Sigmoid colon (tissue), 7 donors: ENCODE results near the gene C19orf38. TPM values are rescaled to one million over a fixed set of nuclear protein-coding genes. Genes with fewer than 3 reads are reported as not detected.
"Not testable (repeated sequence)": the region's sequence is repeated elsewhere in the genome, so short reads cannot be mapped to it uniquely, and the experiment has no call there.

Experiments used
- DNase-seq: peaks from one replicate; pipeline ENCODE4 v3.0.0-alpha.2; 2019
- H3K27ac ChIP-seq, 4 donors: fragments of 200-600 bp; sonication (generic); one replicate each; pipeline ENCODE4 v1.5.1; 2016 to 2019; ENCODE audit warnings: mild to moderate bottlenecking in 1 of 4
- H3K27me3 ChIP-seq, 3 donors: fragments of 200-600 bp; sonication (generic); one replicate each; pipeline ENCODE4 v1.5.1; 2019; ENCODE audit warnings: mild to moderate bottlenecking in 1 of 3
- H3K36me3 ChIP-seq, 4 donors: fragments of 200-600 bp; sonication (generic); one replicate each; pipeline ENCODE4 v1.5.1; 2016 to 2019
- H3K4me1 ChIP-seq, 4 donors: fragments of 200-600 bp; sonication (generic); one replicate each; pipeline ENCODE4 v1.5.1; 2017 to 2019
- H3K4me3 ChIP-seq, 4 donors: fragments of 200-600 bp; sonication (generic); one replicate each; pipeline ENCODE4 v1.5.1; 2017 to 2019; ENCODE audit warnings: mild to moderate bottlenecking in 2 of 4, moderate library complexity in 1 of 4
- H3K9me3 ChIP-seq, 4 donors: fragments of 200-600 bp in 3 of 4; sonication (generic) in 3 of 4; one replicate each; pipeline versions ENCODE4 v1.5.1 to v1.6.1; 2013 to 2019
- CTCF ChIP-seq, 4 experiments: fragments of 450-650 bp in 3 of 4; fragments of 200-600 bp in 1 of 4; IDR thresholded peaks; one replicate each; pipeline ENCODE4 v1.5.1; 2016 to 2019; ENCODE audit warnings: antibody characterized with exemption in 4 of 4, mild to moderate bottlenecking in 3 of 4, moderate library complexity in 2 of 4
- EP300 ChIP-seq, 4 donors: sonication (generic); formaldehyde crosslinking; IDR thresholded peaks; one replicate each; pipeline ENCODE4 v1.6.1; 2017; ENCODE audit warnings: antibody characterized with exemption in 4 of 4
- POLR2A ChIP-seq, 2 donors: fragments of 450-650 bp; IDR thresholded peaks; one replicate each; pipeline ENCODE4 v1.6.1; 2016; ENCODE audit warnings: antibody characterized with exemption in 2 of 2, mild to moderate bottlenecking in 2 of 2, moderate library complexity in 2 of 2
- POLR2AphosphoS5 ChIP-seq, 4 donors: sonication (generic); formaldehyde crosslinking; IDR thresholded peaks; one replicate each; pipeline ENCODE4 v1.6.1; 2017; ENCODE audit warnings: antibody characterized with exemption in 4 of 4
- WGBS, 2 donors: extraction: QIAGEN DNeasy Blood & Tissue Kit; methylation state at CpG; one replicate each; pipeline ENCODE4 v1.1.7; 2013; 5-methylcytosine and 5-hydroxymethylcytosine counted together
- intact Hi-C: fragments of 100-400 bp; cut with DNase I; formaldehyde crosslinking; loops from one replicate; pipeline ENCODE4 v1.15.1; 2023
- polyA plus RNA-seq, 3 donors: library from polyadenylated mRNA; stranded (reverse); fragments of 200-250 nt; gene quantifications; one replicate each; pipeline ENCODE4 v1.2.3, GENCODE V29; 2013
- total RNA-seq, 4 donors: library from RNA; depleted of rRNA; stranded (reverse); fragments of >200 nt; gene quantifications; one replicate each; pipeline ENCODE4 v1.1.0, GENCODE V29; 2016
- donor health status: healthy with polysubstance abuse.
- donor health status: Bipolar disorder and iron deficiency.
- donor health status: healthy.

C19orf38 gene
- total and polyA plus RNA-seq, 7 donors: 0.92 to 3.3 (median 1.6) TPM; not detected in 1

- no peaks in the 10 kb centered on the region for H3K9me3 ChIP-seq
- no peaks in the 10 kb centered on the region for H3K27me3 ChIP-seq
- intact Hi-C loops: no loop called here
- H3K36me3 ChIP-seq: no peaks in the 10 kb centered on the region
- H3K27ac ChIP-seq: peak overlapping the region; percentile 38 to 61 (median 55)
- H3K4me3 ChIP-seq: no peak overlapping the region
- TF ChIP-seq POLR2A (IDR thresholded peaks at IDR 0.05): no peak
- TF ChIP-seq EP300 (IDR thresholded peaks at IDR 0.05): no peak
- no peak for TF ChIP-seq CTCF (IDR thresholded peaks at IDR 0.05)
- no peak for TF ChIP-seq POLR2AphosphoS5 (IDR thresholded peaks at IDR 0.05)
- H3K4me1 ChIP-seq: peaks cover 0 to 90% (median 65%) of the 10 kb centered on the region in 4 donors
- no peak for DNase-seq
- WGBS, 2 donors: 74 to 85% methylated on average over 10 of the region's 10 CpGs
These were observed 28.4 kb downstream of the C19orf38 start for GRCh38 chr19:10876459-10877240.

GRCh38 chr19:10877608-10878007 is 29.4 kb downstream of the C19orf38 start:
- H3K27me3 ChIP-seq, DNase-seq, H3K4me3 ChIP-seq, H3K36me3 ChIP-seq, intact Hi-C loops, H3K9me3 ChIP-seq: not testable (repeated sequence)
- Histone ChIP-seq H3K27ac (peak overlapping the region; percentile 33 to 61 (median 46)), H3K4me1 (peaks cover 0 to 91% (median 72%) of the 10 kb centered on the region in 4 donors)
- WGBS, 2 donors: 87 to 93% methylated on average over 9 of the region's 9 CpGs

GRCh38 chr19:10878253-10878652 is 30.0 kb downstream of the C19orf38 start:
- H3K4me1 ChIP-seq: peaks cover 0 to 91% (median 71%) of the 10 kb centered on the region in 4 donors
- H3K27me3 ChIP-seq: no peaks in the 10 kb centered on the region
- TF ChIP-seq POLR2AphosphoS5 (IDR thresholded peaks at IDR 0.05): no peak
- TF ChIP-seq CTCF (IDR thresholded peaks at IDR 0.05): no peak
- TF ChIP-seq EP300 (IDR thresholded peaks at IDR 0.05): no peak
- H3K27ac ChIP-seq: peak overlapping the region in 1 of 4 donors; percentile 61
- WGBS, 2 donors: 72 to 83% methylated on average over 3 of the region's 3 CpGs
- no peaks in the 10 kb centered on the region for H3K36me3 ChIP-seq
- intact Hi-C loops: no loop called here
- H3K9me3 ChIP-seq: no peaks in the 10 kb centered on the region
- no peak for DNase-seq
- H3K4me3 ChIP-seq: no peak overlapping the region

- Histone ChIP-seq H3K27me3 (no peaks in the 10 kb centered on the region), H3K4me3 (no peak overlapping the region), H3K9me3 (no peaks in the 10 kb centered on the region), H3K36me3 (no peaks in the 10 kb centered on the region), H3K4me1 (peaks cover 0 to 92% (median 75%) of the 10 kb centered on the region in 4 donors), H3K27ac (no peak overlapping the region)
- no peak for TF ChIP-seq POLR2A (IDR thresholded peaks at IDR 0.05)
- no peak for TF ChIP-seq EP300 (IDR thresholded peaks at IDR 0.05)
- no peak for TF ChIP-seq POLR2AphosphoS5 (IDR thresholded peaks at IDR 0.05)
- no peak for TF ChIP-seq CTCF (IDR thresholded peaks at IDR 0.05)
- 87 to 89% methylated on average over 14 of the region's 14 CpGs for WGBS, 2 donors
- DNase-seq: no peak
- intact Hi-C loops: no loop called here
These were observed 33.3 kb downstream of the C19orf38 start for GRCh38 chr19:10881403-10882107.

GRCh38 chr19:10882108-10882457 is 33.9 kb downstream of the C19orf38 start:
- Histone ChIP-seq H3K27me3 (no peaks in the 10 kb centered on the region), H3K27ac (no peak overlapping the region), H3K4me3 (no peak overlapping the region), H3K9me3 (no peaks in the 10 kb centered on the region), H3K4me1 (peaks cover 0 to 92% (median 74%) of the 10 kb centered on the region in 4 donors), H3K36me3 (no peaks in the 10 kb centered on the region)
- no peak for TF ChIP-seq POLR2A (IDR thresholded peaks at IDR 0.05)
- TF ChIP-seq EP300 (IDR thresholded peaks at IDR 0.05): no peak
- TF ChIP-seq POLR2AphosphoS5 (IDR thresholded peaks at IDR 0.05): no peak
- no peak for TF ChIP-seq CTCF (IDR thresholded peaks at IDR 0.05)
- no peak for DNase-seq
- 90 to 93% methylated on average over 9 of the region's 9 CpGs for WGBS, 2 donors
- intact Hi-C loops: no loop called here
